IMR-90 (cell line): ENCODE results near the gene IL1A. TPM values are rescaled to one million over a fixed set of nuclear protein-coding genes. Genes with fewer than 3 reads are reported as not detected.

ENCODE experiments used
- ATAC-seq: fragments of 200-7000 bp; cut with Tn5 transposase; 2 replicates; pipeline ENCODE4 v1.9.1; 2020; ENCODE audit warnings: low read depth, mild to moderate bottlenecking, moderate library complexity
- BruUV-seq: library from RNA; stranded (reverse); fragments of 400-500 nt; replicated peaks from 2 replicates; lab custom pipeline; 2021; lab: Mats Ljungman, UMichigan
- CTCF ChIA-PET: fragments of 300-600 bp; formaldehyde crosslinking; extraction: SDS; loops from one replicate; lab custom pipeline; 2021; ENCODE audit warnings: antibody characterized with exemption; lab: Yijun Ruan, JAX
- POLR2A ChIA-PET: fragments of 300-600 bp; sonication (Branson Sonifier 250); formaldehyde crosslinking; loops from one replicate; lab custom pipeline; 2022; ENCODE audit warnings: antibody characterized with exemption; ENCODE audit not compliant: unreplicated experiment; lab: Charles Lee
- DNase-seq: peaks from one replicate; pipeline ENCODE4 v3.0.0; 2013
- H2AFZ ChIP-seq: replicated peaks from 2 replicates; pipeline ENCODE3; 2013; ENCODE audit warnings: low read length, mild to moderate bottlenecking; ENCODE audit not compliant: poor library complexity
- H2AK5ac ChIP-seq: 2 replicates; pipeline ENCODE4 v1.6.1; 2013; ENCODE audit warnings: low read depth, low read length, inconsistent platforms
- H2AK9ac ChIP-seq: replicated peaks from 2 replicates; pipeline ENCODE3; 2013; ENCODE audit warnings: mild to moderate bottlenecking, low read depth, low read length, moderate library complexity; ENCODE audit not compliant: poor library complexity
- H2BK120ac ChIP-seq: 2 replicates; pipeline ENCODE4 v1.6.1; 2013; ENCODE audit warnings: low read depth, low read length, inconsistent platforms
- H2BK15ac ChIP-seq: 3 replicates; pipeline ENCODE4 v1.6.1; 2013; ENCODE audit warnings: low read depth, low read length, inconsistent platforms
- H2BK20ac ChIP-seq: 2 replicates; pipeline ENCODE4 v1.6.1; 2013; ENCODE audit warnings: low read depth, mild to moderate bottlenecking, inconsistent platforms, low read length, moderate library complexity
- H2BK5ac ChIP-seq: 2 replicates; pipeline ENCODE4 v1.6.1; 2013; ENCODE audit warnings: mild to moderate bottlenecking, low read depth, low read length, inconsistent platforms; ENCODE audit not compliant: poor library complexity, severe bottlenecking
- H3K14ac ChIP-seq: replicated peaks from 2 replicates; pipeline ENCODE4 v1.6.1; 2013; ENCODE audit warnings: low read depth, low read length, inconsistent platforms
- H3K18ac ChIP-seq: 2 replicates; pipeline ENCODE4 v1.6.1; 2013; ENCODE audit warnings: low read depth, low read length, control low read depth
- H3K23ac ChIP-seq: 2 replicates; pipeline ENCODE4 v1.6.1; 2013; ENCODE audit warnings: low read depth, low read length, inconsistent platforms
- H3K27ac ChIP-seq: 2 replicates; pipeline ENCODE4 v1.5.1; 2013; ENCODE audit warnings: mild to moderate bottlenecking, control low read depth, low read length; ENCODE audit not compliant: insufficient read depth
- H3K27me3 ChIP-seq: 2 replicates; pipeline ENCODE4 v1.6.1; 2013; ENCODE audit warnings: low read length; ENCODE audit not compliant: control insufficient read depth, insufficient read depth
- H3K36me3 ChIP-seq: 2 replicates; pipeline ENCODE4 v1.6.1; 2013; ENCODE audit warnings: low read length, mixed read lengths; ENCODE audit not compliant: control insufficient read depth, insufficient read depth
- H3K4ac ChIP-seq: 2 replicates; pipeline ENCODE4 v1.6.1; 2013; ENCODE audit warnings: low read depth, low read length, inconsistent platforms
- H3K4me1 ChIP-seq: 2 replicates; pipeline ENCODE4 v1.6.1; 2013; ENCODE audit warnings: low read length, mixed read lengths; ENCODE audit not compliant: control insufficient read depth, insufficient read depth
- H3K4me2 ChIP-seq: 2 replicates; pipeline ENCODE4 v1.6.1; 2013; ENCODE audit warnings: low read depth, mild to moderate bottlenecking, control low read depth, low read length, moderate library complexity
- H3K4me3 ChIP-seq: 2 replicates; pipeline ENCODE4 v1.5.1; 2013; ENCODE audit warnings: low read depth, mild to moderate bottlenecking, control low read depth, low read length, moderate library complexity; ENCODE audit not compliant: insufficient read depth
- H3K56ac ChIP-seq: 2 replicates; pipeline ENCODE4 v1.6.1; 2013; ENCODE audit warnings: low read length, inconsistent platforms; ENCODE audit not compliant: insufficient read depth; ENCODE audit errors: extremely low read depth
- H3K79me1 ChIP-seq, 2 experiments: 2 replicates each; pipeline ENCODE4 v1.6.1; 2013; ENCODE audit warnings: low read length in 2 of 2, inconsistent platforms in 1 of 2, low read depth in 1 of 2
- H3K9ac ChIP-seq: 2 replicates; pipeline ENCODE4 v1.6.1; 2013; ENCODE audit warnings: low read depth, low read length, control low read depth
- H3K9me1 ChIP-seq: 2 replicates; pipeline ENCODE4 v1.6.1; 2013; ENCODE audit warnings: low read length, inconsistent platforms; ENCODE audit not compliant: insufficient read depth
- H3K9me3 ChIP-seq: 2 replicates; pipeline ENCODE4 v1.6.1; 2013; ENCODE audit warnings: low read length; ENCODE audit not compliant: control insufficient read depth, insufficient read depth
- H4K20me1 ChIP-seq: 2 replicates; pipeline ENCODE4 v1.6.1; 2013; ENCODE audit warnings: low read length, inconsistent platforms; ENCODE audit not compliant: insufficient read depth
- H4K5ac ChIP-seq: 2 replicates; pipeline ENCODE4 v1.6.1; 2013; ENCODE audit warnings: mild to moderate bottlenecking, low read depth, low read length, control low read depth
- H4K8ac ChIP-seq, 2 experiments: 2 replicates each; pipeline ENCODE4 v1.6.1; 2013; ENCODE audit warnings: low read depth in 2 of 2, low read length in 2 of 2, control low read depth in 1 of 2, inconsistent platforms in 1 of 2
- H4K91ac ChIP-seq: 2 replicates; pipeline ENCODE4 v1.6.1; 2013; ENCODE audit warnings: low read depth, low read length, inconsistent platforms; ENCODE audit not compliant: insufficient read depth
- CEBPB ChIP-seq: IDR thresholded peaks from 2 replicates; pipeline ENCODE4 v1.6.1; 2012; ENCODE audit warnings: low read depth, low read length, improper control_type of control experiment
- CHD1 ChIP-seq: IDR thresholded peaks from 2 replicates; pipeline ENCODE4 v1.6.1; 2012; ENCODE audit warnings: low read depth, low read length, improper control_type of control experiment
- ELK1 ChIP-seq: fragments of 150-350 bp; IDR thresholded peaks from 2 replicates; pipeline ENCODE4 v1.6.1; 2016; ENCODE audit warnings: low read depth, mild to moderate bottlenecking, low read length, moderate library complexity, borderline replicate concordance
- MXI1 ChIP-seq: IDR thresholded peaks from 2 replicates; pipeline ENCODE4 v1.6.1; 2012; ENCODE audit warnings: low read depth, mild to moderate bottlenecking, low read length, moderate library complexity, borderline replicate concordance
- NFE2L2 ChIP-seq: fragments of 150-350 bp; IDR thresholded peaks from 2 replicates; pipeline ENCODE4 v1.6.1; 2016; ENCODE audit warnings: low read depth, mild to moderate bottlenecking, low read length
- POLR2A ChIP-seq: IDR thresholded peaks from 2 replicates; pipeline ENCODE4 v1.6.1; 2012; ENCODE audit warnings: mild to moderate bottlenecking, low read depth, low read length
- RAD21 ChIP-seq: IDR thresholded peaks from 2 replicates; pipeline ENCODE4 v1.6.1; 2012; ENCODE audit warnings: low read length, improper control_type of control experiment
- USF2 ChIP-seq: fragments of 150-350 bp; IDR thresholded peaks from 2 replicates; pipeline ENCODE4 v1.6.1; 2017; ENCODE audit warnings: mild to moderate bottlenecking, antibody characterized with exemption, low read length, low read depth
- WGBS, 2 experiments: methylation state at CpG; one replicate each; pipeline versions ENCODE4 v1.1.5 to v1.1.7; 2013; ENCODE audit warnings: missing lambda C conversion rate in 2 of 2; ENCODE audit not compliant: insufficient read length in 1 of 2; ENCODE audit errors: extremely low coverage in 2 of 2; 5-methylcytosine and 5-hydroxymethylcytosine counted together
- dilution Hi-C: fragments of 300-500 bp; cut with HindIII; formaldehyde crosslinking; loops from one replicate; pipeline ENCODE4 v1.14.3; 2018; ENCODE audit warnings: low sequenced_read_pairs; ENCODE audit not compliant: unreplicated experiment
- in situ Hi-C: fragments of 300-500 bp; cut with MboI; formaldehyde crosslinking; loops from 3 replicates; pipeline ENCODE4 v1.14.3; 2019; ENCODE audit warnings: low sequenced_read_pairs, inconsistent platforms, mixed read lengths
- intact Hi-C: fragments of 100-400 bp; cut with micrococcal nuclease; formaldehyde crosslinking; loops from 2 replicates; pipeline ENCODE4 v1.10.0; 2022
- polyA plus RNA-seq, 3 experiments: library from polyadenylated mRNA; depleted of rRNA; stranded (reverse); fragments of >200 nt; gene quantifications; 2 replicates each; pipeline ENCODE4 v1.2.3, GENCODE V29; 2012; ENCODE audit warnings: low replicate concordance in 1 of 3
- total RNA-seq: library from RNA; depleted of rRNA; stranded (reverse); fragments of >200 nt; gene quantifications from 2 replicates; pipeline ENCODE4 v1.2.3, GENCODE V29; 2012

The IL1A gene
- total and polyA plus RNA-seq, 2 of the 4 experiments (the other 2 are of a cell fraction): 0.48 to 1.1 TPM

GRCh38 chr2:112725545-112726457 is 58.5 kb downstream of the IL1A start:
- Histone ChIP-seq H3K4ac (peak overlapping the region; percentile 35; the same call in 1 of the 2 replicates), H4K20me1 (no peaks in the 10 kb centered on the region), H4K91ac (peak overlapping the region; percentile 62; the same call in 1 of the 2 replicates), H3K56ac (no peak overlapping the region), H3K4me1 (peaks cover 1% of the 10 kb centered on the region; the same call in 1 of the 2 replicates), H4K5ac (no peak overlapping the region; the same call in 1 of the 2 replicates), H3K79me1 (no peaks in the 10 kb centered on the region), H3K27ac (no peak overlapping the region), H4K8ac (peak overlapping the region in 1 of 2 experiments; percentile 95; a peak in 3 of 4 replicates), H3K4me2 (no peak overlapping the region), H2AK9ac (peak overlapping the region; percentile 97), H2BK5ac (no peak overlapping the region), H3K14ac (no peak overlapping the region), H2AFZ (peak overlapping the region; percentile 97), H2BK20ac (no peak overlapping the region), H3K23ac (no peak overlapping the region), H2AK5ac (peak overlapping the region; percentile 93), H2BK15ac (no peak overlapping the region), H2BK120ac (peak overlapping the region; percentile 40), H3K18ac (no peak overlapping the region), H3K36me3 (no peaks in the 10 kb centered on the region), H3K9me3 (no peaks in the 10 kb centered on the region), H3K4me3 (no peak overlapping the region), H3K9me1 (no peaks in the 10 kb centered on the region), H3K9ac (no peak overlapping the region), H3K27me3 (no peaks in the 10 kb centered on the region)
- in situ Hi-C loops: loop anchor here (5.0 kb wide), 1 partner anchor 124 kb away; no protein-coding TSS in a partner anchor
- BruUV-seq: no TSS peak
- dilution Hi-C loops: no loop called here
- ATAC-seq (no peak), DNase-seq (no peak)
- 83% methylated on average over 3 of the region's 15 CpGs; no CpG with 5 or more reads in 1 of the 2 experiments for WGBS, 2 experiments
- POLR2A ChIA-PET: interaction anchor here (0.6 kb wide), 1 partner anchor 33 kb away, joined by 3 read pairs; no protein-coding TSS in a partner anchor
- TF ChIP-seq POLR2A (no peak), CEBPB (no peak), USF2 (peak; percentile 19; the same call in 1 of the 2 replicates), RAD21 (no peak), CHD1 (no peak), ELK1 (no peak), MXI1 (no peak), NFE2L2 (no peak)
- intact Hi-C loops: loop anchor here (1.0 to 5.0 kb wide), 4 partner anchors 100 to 244 kb away; partner anchors contain the start of gene CHCHD5
- CTCF ChIA-PET: interaction anchor here (0.6 to 2.9 kb wide), 19 partner anchors 12 to 216 kb away, joined by 3 to 21 read pairs (median 3); no protein-coding TSS in a partner anchor
